IPS-20b (cell line): Measurements from ENCODE around the gene EIPR1.
"Not testable (repeated sequence)": the region's sequence is repeated elsewhere in the genome, so short reads cannot be mapped to it uniquely, and the experiment has no call there.

Experiments
- H3K27ac ChIP-seq: one replicate; pipeline ENCODE4 v1.5.1; 2013; ENCODE audit warnings: low read length
- H3K27me3 ChIP-seq: 2 replicates; pipeline ENCODE4 v1.6.1; 2013; ENCODE audit warnings: mild to moderate bottlenecking, low read length, inconsistent platforms; ENCODE audit not compliant: insufficient read depth
- H3K36me3 ChIP-seq: 2 replicates; pipeline ENCODE4 v1.6.1; 2013; ENCODE audit warnings: low read depth, mild to moderate bottlenecking, inconsistent platforms, low read length, moderate library complexity; ENCODE audit not compliant: insufficient read depth
- H3K4me1 ChIP-seq: 2 replicates; pipeline ENCODE4 v1.6.1; 2013; ENCODE audit warnings: mild to moderate bottlenecking, control low read depth, inconsistent platforms, low read length, moderate library complexity; ENCODE audit not compliant: insufficient read depth
- H3K4me3 ChIP-seq: 2 replicates; pipeline ENCODE4 v1.5.1; 2013; ENCODE audit warnings: mild to moderate bottlenecking, low read length, inconsistent platforms
- H3K9ac ChIP-seq: 2 replicates; pipeline ENCODE4 v1.6.1; 2013; ENCODE audit warnings: low read depth, mild to moderate bottlenecking, inconsistent platforms, low read length, moderate library complexity
- H3K9me3 ChIP-seq: 2 replicates; pipeline ENCODE4 v1.6.1; 2013; ENCODE audit warnings: mild to moderate bottlenecking, low read depth, low read length, inconsistent platforms; ENCODE audit not compliant: insufficient read depth

The EIPR1 gene

GRCh38 chr2:3289171-3289515 lies 88.5 kb downstream of the EIPR1 start:
- Histone ChIP-seq H3K27ac (no peak overlapping the region), H3K9me3 (no peaks in the 10 kb centered on the region), H3K9ac (no peak overlapping the region), H3K4me3 (no peak overlapping the region), H3K36me3 (no peaks in the 10 kb centered on the region), H3K27me3 (no peaks in the 10 kb centered on the region), H3K4me1 (peaks cover 3% of the 10 kb centered on the region; the same call in 1 of the 2 replicates)

- Histone ChIP-seq H3K4me1 (peaks cover 3% of the 10 kb centered on the region; the same call in 1 of the 2 replicates), H3K4me3 (no peak overlapping the region), H3K27ac (no peak overlapping the region), H3K9me3 (no peaks in the 10 kb centered on the region), H3K27me3 (no peaks in the 10 kb centered on the region), H3K36me3 (no peaks in the 10 kb centered on the region), H3K9ac (no peak overlapping the region)
These were observed 89.0 kb downstream of the EIPR1 start for GRCh38 chr2:3288470-3289170.

GRCh38 chr2:3287896-3288295 lies 89.7 kb downstream of the EIPR1 start:
- no peaks in the 10 kb centered on the region for H3K27me3 ChIP-seq
- no peaks in the 10 kb centered on the region for H3K9me3 ChIP-seq
- no peak overlapping the region for H3K27ac ChIP-seq
- peaks cover 3% of the 10 kb centered on the region; the same call in 1 of the 2 replicates for H3K4me1 ChIP-seq
- no peak overlapping the region for H3K9ac ChIP-seq
- no peaks in the 10 kb centered on the region for H3K36me3 ChIP-seq
- no peak overlapping the region for H3K4me3 ChIP-seq

DNA sequence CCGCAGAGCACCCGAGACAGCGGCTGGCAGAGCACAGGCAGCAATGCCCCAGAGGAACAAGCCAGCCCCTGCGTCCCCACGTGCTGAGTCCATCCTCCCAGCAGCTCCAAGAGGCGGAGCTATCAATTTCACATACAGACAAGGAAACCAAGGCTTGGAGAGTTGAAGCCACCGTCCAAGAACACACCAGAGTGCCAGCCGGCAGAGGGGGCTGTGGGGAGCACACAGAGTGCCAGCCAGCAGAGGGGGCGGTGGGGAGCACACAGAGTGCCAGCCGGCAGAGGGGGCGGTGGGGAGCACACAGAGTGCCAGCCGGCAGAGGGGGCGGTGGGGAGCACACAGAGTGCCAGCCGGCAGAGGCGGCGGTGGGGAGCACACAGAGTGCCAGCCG lies 91.0 kb downstream of the EIPR1 start:
- H3K9me3 ChIP-seq, H3K4me1 ChIP-seq, H3K27ac ChIP-seq, H3K36me3 ChIP-seq, H3K4me3 ChIP-seq, H3K9ac ChIP-seq, H3K27me3 ChIP-seq: not testable (repeated sequence)

DNA sequence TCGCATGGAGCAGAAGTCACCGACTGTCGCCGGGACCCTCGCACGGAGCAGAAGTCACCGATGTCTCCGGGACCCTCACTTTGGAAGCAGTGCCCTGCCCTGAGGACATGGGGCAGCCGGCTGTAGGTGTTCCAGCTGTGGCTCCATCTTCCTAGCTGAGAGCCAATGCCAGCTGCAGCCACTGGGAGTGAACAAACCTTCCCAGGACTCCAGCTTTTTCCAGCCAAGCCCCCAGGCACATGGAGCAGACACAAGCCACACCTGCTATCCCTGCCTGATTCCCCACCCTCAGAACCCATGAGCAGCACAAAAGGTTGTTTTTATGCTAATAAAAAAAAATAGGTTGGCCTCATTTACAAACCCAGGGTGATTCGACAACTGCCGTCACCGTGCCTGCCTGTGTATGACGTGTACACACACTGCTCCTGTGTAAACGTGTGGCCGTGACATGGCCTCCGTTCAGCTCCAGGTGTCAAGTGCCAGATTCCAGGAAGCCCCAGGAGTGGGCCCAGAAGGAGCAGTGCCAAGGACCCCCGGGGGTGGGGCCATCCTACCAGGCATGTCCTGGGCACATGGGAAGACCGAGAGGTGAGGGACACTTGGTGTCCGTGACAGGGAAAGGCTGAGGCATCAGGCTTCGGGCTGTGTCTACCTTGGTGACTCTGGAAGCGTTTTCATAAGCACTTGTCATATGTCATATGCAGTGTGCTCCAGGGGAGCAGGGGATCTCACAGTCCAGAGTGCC lies 91.5 kb downstream of the EIPR1 start:
- H3K9ac ChIP-seq: no peak overlapping the region
- H3K27ac ChIP-seq: no peak overlapping the region
- H3K36me3 ChIP-seq: 0 out of 2 replicates have a peak, but pooled peaks cover 3% of the 10 kb centered on the region
- no peak overlapping the region for H3K4me3 ChIP-seq
- no peaks in the 10 kb centered on the region for H3K9me3 ChIP-seq
- peaks cover 1% of the 10 kb centered on the region; the same call in 1 of the 2 replicates for H3K4me1 ChIP-seq
- no peaks in the 10 kb centered on the region for H3K27me3 ChIP-seq

DNA sequence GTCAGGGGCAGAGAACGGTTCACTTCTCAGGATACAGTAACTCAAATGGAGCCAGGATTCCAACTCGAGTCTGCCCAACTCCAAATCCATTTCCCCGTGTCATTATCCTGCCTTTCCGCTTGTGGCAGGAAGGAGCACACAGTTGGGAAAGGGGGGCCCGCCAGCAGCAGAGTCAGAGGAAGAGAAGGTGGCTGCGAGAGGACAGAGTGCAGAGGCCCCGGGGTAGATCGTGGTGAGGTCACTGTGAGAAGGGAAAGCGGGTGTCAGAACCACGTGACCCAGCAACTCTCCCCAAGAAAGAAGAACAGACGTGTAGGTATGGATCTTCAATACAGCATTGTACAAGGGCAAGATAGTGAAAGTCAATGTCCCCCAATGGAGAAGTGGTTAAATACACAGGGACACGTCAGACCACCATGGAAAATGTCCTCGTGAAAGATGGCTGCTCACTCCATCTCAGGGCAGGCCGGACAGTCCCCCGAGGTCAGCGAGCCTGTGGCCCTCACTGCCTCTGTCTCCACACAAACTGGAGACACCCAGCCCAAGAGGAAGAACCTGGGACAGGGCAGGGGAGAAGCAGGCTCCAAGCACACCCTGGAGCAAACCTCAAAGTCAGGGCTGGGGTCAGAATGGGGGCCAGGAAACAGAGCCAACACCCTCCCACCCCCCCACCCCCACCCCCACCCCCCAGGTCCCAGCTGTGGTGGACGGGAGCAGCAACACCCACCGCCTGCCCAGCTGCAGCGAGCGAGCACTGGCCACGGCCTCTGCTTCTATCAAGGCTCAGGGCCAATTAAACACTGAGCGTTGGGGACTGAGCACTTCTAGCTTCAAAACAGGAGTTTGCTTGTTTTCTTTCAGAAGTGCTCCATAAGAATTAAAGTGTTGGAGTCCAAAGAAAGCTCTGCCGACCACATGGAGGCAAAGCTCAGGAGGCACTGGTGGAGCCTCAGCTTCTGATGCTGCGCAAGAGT lies 92.7 kb downstream of the EIPR1 start:
- H3K9me3 ChIP-seq: no peaks in the 10 kb centered on the region
- no peak overlapping the region for H3K4me3 ChIP-seq
- H3K27me3 ChIP-seq: no peaks in the 10 kb centered on the region
- 0 out of 2 replicates have a peak, but pooled peaks cover 4% of the 10 kb centered on the region for H3K36me3 ChIP-seq
- no peak overlapping the region for H3K27ac ChIP-seq
- no peak overlapping the region for H3K9ac ChIP-seq
- H3K4me1 ChIP-seq: no peaks in the 10 kb centered on the region

DNA sequence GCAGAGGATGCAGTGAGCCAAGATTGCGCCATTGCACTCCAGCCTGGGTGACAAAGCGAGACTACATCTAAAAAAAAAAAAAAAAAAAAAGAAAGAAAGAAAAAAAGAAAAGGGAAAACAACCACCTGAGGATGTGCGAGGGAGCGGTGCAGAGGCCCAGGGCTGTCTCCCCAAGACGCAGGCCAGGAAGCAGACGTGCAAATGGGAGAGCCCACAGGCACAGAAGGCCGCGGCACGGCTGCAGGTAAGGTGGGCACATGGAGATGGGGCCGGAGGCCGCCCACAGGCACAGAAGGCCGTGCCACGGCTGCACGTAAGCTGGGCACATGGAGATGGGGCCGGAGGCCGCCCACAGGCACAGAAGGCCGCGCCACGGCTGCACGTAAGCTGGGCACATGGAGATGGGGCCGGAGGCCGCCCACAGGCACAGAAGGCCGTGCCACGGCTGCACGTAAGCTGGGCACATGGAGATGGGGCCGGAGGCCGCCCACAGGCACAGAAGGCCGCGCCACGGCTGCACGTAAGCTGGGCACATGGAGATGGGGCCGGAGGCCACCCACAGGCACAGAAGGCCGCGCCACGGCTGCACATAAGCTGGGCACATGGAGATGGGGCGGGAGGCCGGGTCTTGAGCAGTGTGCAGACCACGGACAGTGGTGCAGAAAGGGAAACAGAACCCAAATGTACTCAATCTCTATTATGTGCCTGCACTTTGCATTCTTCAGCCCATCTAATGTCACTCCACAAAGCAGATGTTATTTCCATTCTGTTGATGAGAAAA lies 93.6 kb downstream of the EIPR1 start:
- not testable (repeated sequence) for H3K9me3 ChIP-seq, H3K27me3 ChIP-seq, H3K4me3 ChIP-seq, H3K36me3 ChIP-seq, H3K9ac ChIP-seq, H3K27ac ChIP-seq, H3K4me1 ChIP-seq

- Histone ChIP-seq H3K27ac (no peak overlapping the region), H3K4me3 (no peak overlapping the region), H3K27me3 (no peaks in the 10 kb centered on the region), H3K36me3 (0 out of 2 replicates have a peak, but pooled peaks cover 4% of the 10 kb centered on the region), H3K9ac (no peak overlapping the region), H3K9me3 (no peaks in the 10 kb centered on the region), H3K4me1 (no peaks in the 10 kb centered on the region)
These were observed 94.4 kb downstream of the EIPR1 start for GRCh38 chr2:3283206-3283605.

GRCh38 chr2:3282056-3282998 lies 95.3 kb downstream of the EIPR1 start:
- no peak overlapping the region for H3K9ac ChIP-seq
- H3K9me3 ChIP-seq: no peaks in the 10 kb centered on the region
- no peak overlapping the region for H3K27ac ChIP-seq
- no peaks in the 10 kb centered on the region for H3K27me3 ChIP-seq
- no peak overlapping the region for H3K4me3 ChIP-seq
- H3K36me3 ChIP-seq: 0 out of 2 replicates have a peak, but pooled peaks cover 4% of the 10 kb centered on the region
- no peaks in the 10 kb centered on the region for H3K4me1 ChIP-seq

DNA sequence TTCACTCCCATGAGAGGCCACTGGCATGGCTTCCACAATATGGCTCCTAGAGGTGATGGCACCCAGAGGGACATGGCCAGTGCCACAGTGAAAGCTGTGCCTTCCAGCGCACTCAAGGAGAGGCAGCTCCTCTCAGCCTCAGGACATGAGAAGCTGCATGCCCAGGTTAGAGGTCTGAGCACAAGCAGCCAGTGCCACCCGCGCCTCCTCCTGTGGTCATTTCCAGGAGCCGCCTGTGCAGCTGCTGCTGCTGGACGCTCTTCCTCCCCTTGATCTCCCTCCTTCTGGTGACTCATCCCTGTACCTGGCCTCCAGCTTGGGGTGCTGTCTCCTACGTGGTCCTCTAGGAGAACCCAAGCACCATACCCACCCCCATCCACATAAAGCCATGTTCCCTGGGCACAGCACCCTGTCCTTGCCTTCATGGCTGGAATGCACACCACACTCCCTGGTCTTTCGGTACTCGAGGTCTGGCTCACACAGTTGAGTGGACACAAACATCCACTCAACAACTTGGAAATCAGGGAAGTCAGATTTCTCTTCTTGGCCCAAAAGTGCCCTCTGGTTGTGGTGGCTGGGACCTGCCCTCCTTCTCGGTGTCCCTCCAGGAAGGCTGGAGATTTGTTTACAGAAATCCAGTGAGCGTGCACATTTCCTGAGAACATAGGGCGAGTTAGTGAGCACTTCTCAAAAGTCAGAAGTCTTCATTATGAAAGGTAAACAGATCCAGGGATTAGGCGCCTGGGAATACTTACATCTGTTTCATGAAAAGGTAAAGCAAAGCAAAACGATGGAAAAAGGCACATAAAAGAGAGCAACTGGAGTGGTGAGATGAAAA lies 96.7 kb downstream of the EIPR1 start:
- 0 out of 2 replicates have a peak, but pooled peaks cover 4% of the 10 kb centered on the region for H3K36me3 ChIP-seq
- no peak overlapping the region for H3K4me3 ChIP-seq
- H3K27me3 ChIP-seq: no peaks in the 10 kb centered on the region
- H3K27ac ChIP-seq: no peak overlapping the region
- H3K9me3 ChIP-seq: no peaks in the 10 kb centered on the region
- no peak overlapping the region for H3K9ac ChIP-seq
- H3K4me1 ChIP-seq: no peaks in the 10 kb centered on the region
